Neural cell (in vitro differentiated cells): ENCODE results near the gene ZNF70. TPM values are rescaled to one million over a fixed set of nuclear protein-coding genes. Genes with fewer than 3 reads are reported as not detected.

Experiments used
- H2AFZ ChIP-seq: fragments of 200-600, 300-800 bp; sonication (generic), shearing (Covaris generic); 2 replicates; pipeline ENCODE4 v1.6.0; 2014; ENCODE audit warnings: low read depth, mild to moderate bottlenecking, antibody characterized with exemption, low read length, moderate library complexity
- H3F3A ChIP-seq: fragments of 200-600 bp; shearing (Covaris generic); 2 replicates; pipeline ENCODE4 v1.6.1; 2016; ENCODE audit warnings: mild to moderate bottlenecking, moderate library complexity, mixed read lengths, antibody characterized with exemption, low read length; ENCODE audit not compliant: insufficient read depth, poor library complexity, severe bottlenecking
- H3K27ac ChIP-seq: fragments of 200-600, 300-800 bp; sonication (generic), shearing (Covaris generic); 2 replicates; pipeline ENCODE4 v1.5.1; 2014; ENCODE audit warnings: mild to moderate bottlenecking, low read length, moderate library complexity
- H3K27me3 ChIP-seq: fragments of 300-800, 200-600 bp; sonication (generic), shearing (Covaris generic); 2 replicates; pipeline ENCODE4 v1.6.0; 2014; ENCODE audit warnings: mild to moderate bottlenecking, low read depth, low read length, moderate library complexity; ENCODE audit not compliant: insufficient read depth
- H3K36me3 ChIP-seq: fragments of 300-800, 200-600 bp; sonication (generic), shearing (Covaris generic); 2 replicates; pipeline ENCODE4 v1.5.1; 2014; ENCODE audit warnings: mild to moderate bottlenecking, antibody characterized with exemption, low read length, moderate library complexity; ENCODE audit not compliant: insufficient read depth
- H3K4me2 ChIP-seq: fragments of 300-800, 200-600 bp; sonication (generic), shearing (Covaris generic); 2 replicates; pipeline ENCODE4 v1.6.0; 2014; ENCODE audit warnings: mild to moderate bottlenecking, low read length
- H3K4me3 ChIP-seq: fragments of 300-800, 200-600 bp; sonication (generic), shearing (Covaris generic); 2 replicates; pipeline ENCODE4 v1.5.1; 2014; ENCODE audit warnings: mild to moderate bottlenecking, low read length, moderate library complexity
- H3K79me2 ChIP-seq: fragments of 200-600 bp; shearing (Covaris generic); replicated peaks from 2 replicates; pipeline ENCODE4 v1.6.0; 2014; ENCODE audit warnings: mild to moderate bottlenecking, low read length, moderate library complexity; ENCODE audit not compliant: insufficient read depth
- H3K9ac ChIP-seq: fragments of 300-800, 200-600 bp; sonication (generic), shearing (Covaris generic); 2 replicates; pipeline ENCODE4 v1.6.1; 2016; ENCODE audit warnings: mild to moderate bottlenecking, low read length, mixed read lengths
- H3K9me2 ChIP-seq: fragments of 200-600 bp; shearing (Covaris generic); 2 replicates; pipeline ENCODE4 v1.6.1; 2016; ENCODE audit warnings: mild to moderate bottlenecking, low read length, mixed read lengths; ENCODE audit not compliant: insufficient read depth
- H3K9me3 ChIP-seq: fragments of 200-600, 300-800 bp; sonication (generic), shearing (Covaris generic); 2 replicates; pipeline ENCODE4 v1.6.1; 2016; ENCODE audit warnings: mild to moderate bottlenecking, mixed run types, low read length, moderate library complexity, mixed read lengths
- H4K20me1 ChIP-seq: fragments of 200-600 bp; shearing (Covaris generic); 2 replicates; pipeline ENCODE4 v1.6.1; 2016; ENCODE audit warnings: mild to moderate bottlenecking, mixed run types; ENCODE audit not compliant: insufficient read depth
- CTCF ChIP-seq: fragments of 450-650 bp; IDR thresholded peaks from 2 replicates; pipeline ENCODE4 v1.5.1; 2014; ENCODE audit warnings: antibody characterized with exemption, mild to moderate bottlenecking, moderate library complexity; ENCODE audit not compliant: poor library complexity, severe bottlenecking
- EP300 ChIP-seq: fragments of 450-650 bp; conservative IDR thresholded peaks from 2 replicates; pipeline ENCODE4 v1.6.1; 2014; ENCODE audit warnings: antibody characterized with exemption, mild to moderate bottlenecking, moderate library complexity; ENCODE audit not compliant: poor library complexity, severe bottlenecking
- EZH2 ChIP-seq: fragments of 200-600, 300-800 bp; shearing (Covaris generic), sonication (generic); IDR thresholded peaks from 2 replicates; pipeline ENCODE4 v1.6.1; 2014; ENCODE audit warnings: antibody characterized with exemption, low read length, borderline replicate concordance, mild to moderate bottlenecking; ENCODE audit not compliant: insufficient read depth, poor library complexity, severe bottlenecking
- MXI1 ChIP-seq: fragments of 450-650 bp; conservative IDR thresholded peaks from 2 replicates; pipeline ENCODE4 v1.6.1; 2014; ENCODE audit warnings: antibody characterized with exemption, mild to moderate bottlenecking; ENCODE audit not compliant: poor library complexity, severe bottlenecking
- POLR2AphosphoS5 ChIP-seq: IDR thresholded peaks from 2 replicates; pipeline ENCODE4 v1.6.1; 2012
- RAD21 ChIP-seq: fragments of 450-650 bp; conservative IDR thresholded peaks from 2 replicates; pipeline ENCODE4 v1.6.1; 2014; ENCODE audit warnings: antibody characterized with exemption, mild to moderate bottlenecking, moderate library complexity
- REST ChIP-seq: IDR thresholded peaks from 2 replicates; pipeline ENCODE4 v1.6.1; 2012; ENCODE audit warnings: borderline replicate concordance
- SMC3 ChIP-seq: fragments of 450-650 bp; conservative IDR thresholded peaks from 2 replicates; pipeline ENCODE4 v1.6.1; 2014; ENCODE audit warnings: antibody characterized with exemption, mild to moderate bottlenecking, moderate library complexity; ENCODE audit not compliant: poor library complexity
- TAF1 ChIP-seq: IDR thresholded peaks from 2 replicates; pipeline ENCODE4 v1.6.1; 2012; ENCODE audit warnings: low read depth
- polyA plus RNA-seq: library from polyadenylated mRNA; depleted of rRNA; stranded (reverse); fragments of >200 nt; gene quantifications from 2 replicates; pipeline ENCODE4 v1.2.3, GENCODE V29; 2014

Gene ZNF70
- polyA plus RNA-seq, 1 donor from 2014 or later, result 1.3 TPM

GRCh38 chr22:23704062-23704461, 46.9 kb downstream of the ZNF70 start:
- Histone ChIP-seq H3K4me2 (no peak overlapping the region), H3K9ac (no peak overlapping the region), H3F3A (no peaks in the 10 kb centered on the region), H3K9me2 (no peaks in the 10 kb centered on the region), H4K20me1 (no peaks in the 10 kb centered on the region), H3K9me3 (no peaks in the 10 kb centered on the region), H3K4me3 (no peak overlapping the region), H3K36me3 (peaks cover 16% of the 10 kb centered on the region), H3K27me3 (no peaks in the 10 kb centered on the region), H3K79me2 (peaks cover 4% of the 10 kb centered on the region), H3K27ac (no peak overlapping the region), H2AFZ (no peak overlapping the region)
- TF ChIP-seq MXI1 (no peak), TAF1 (no peak), REST (no peak), EZH2 (no peak), CTCF (no peak), POLR2AphosphoS5 (no peak), RAD21 (no peak), EP300 (no peak), SMC3 (no peak)

- H3F3A ChIP-seq, result no peaks in the 10 kb centered on the region
- H4K20me1 ChIP-seq, result no peaks in the 10 kb centered on the region
- no peak for TF ChIP-seq EP300
- TF ChIP-seq EZH2, result no peak
- no peak for TF ChIP-seq TAF1
- no peak for TF ChIP-seq RAD21
- no peak for TF ChIP-seq CTCF
- no peak for TF ChIP-seq SMC3
- TF ChIP-seq REST, result no peak
- TF ChIP-seq MXI1, result no peak
- TF ChIP-seq POLR2AphosphoS5, result no peak
- H3K79me2 ChIP-seq, result peaks cover 4% of the 10 kb centered on the region
- no peak overlapping the region for H3K9ac ChIP-seq
- no peak overlapping the region for H2AFZ ChIP-seq
- H3K9me3 ChIP-seq, result no peaks in the 10 kb centered on the region
- peaks cover 3% of the 10 kb centered on the region for H3K36me3 ChIP-seq
- no peak overlapping the region for H3K4me2 ChIP-seq
- H3K4me3 ChIP-seq, result no peak overlapping the region
- no peaks in the 10 kb centered on the region for H3K9me2 ChIP-seq
- H3K27me3 ChIP-seq, result no peaks in the 10 kb centered on the region
- no peak overlapping the region for H3K27ac ChIP-seq
These were observed 50.2 kb downstream of the ZNF70 start for GRCh38 chr22:23700706-23701105.
